T47D (cell line): Measurements from ENCODE around the gene TNFRSF13B.
A peak's percentile ranks its signal among the peaks of the same experiment; 100 is the strongest.
"Not testable (repeated sequence)": the region's sequence is repeated elsewhere in the genome, so short reads cannot be mapped to it uniquely, and the experiment has no call there.

Experiments
- DNase-seq, 2 experiments: peaks; one replicate each; pipeline versions ENCODE4 v3.0.0 to v3.0.0-alpha.2; 2011 to 2012; ENCODE audit warnings: low read depth in 1 of 2, low spot score in 1 of 2
- JUND ChIP-seq: IDR thresholded peaks from 2 replicates; pipeline ENCODE4 v1.6.1; 2012; ENCODE audit warnings: low read depth
- in situ Hi-C: cut with HindIII; loops from 2 replicates; pipeline ENCODE4 v1.10.0; 2016; ENCODE audit warnings: low sequenced_read_pairs, low pct_unique_long_range_greater_than_20kb

TNFRSF13B gene

DNA sequence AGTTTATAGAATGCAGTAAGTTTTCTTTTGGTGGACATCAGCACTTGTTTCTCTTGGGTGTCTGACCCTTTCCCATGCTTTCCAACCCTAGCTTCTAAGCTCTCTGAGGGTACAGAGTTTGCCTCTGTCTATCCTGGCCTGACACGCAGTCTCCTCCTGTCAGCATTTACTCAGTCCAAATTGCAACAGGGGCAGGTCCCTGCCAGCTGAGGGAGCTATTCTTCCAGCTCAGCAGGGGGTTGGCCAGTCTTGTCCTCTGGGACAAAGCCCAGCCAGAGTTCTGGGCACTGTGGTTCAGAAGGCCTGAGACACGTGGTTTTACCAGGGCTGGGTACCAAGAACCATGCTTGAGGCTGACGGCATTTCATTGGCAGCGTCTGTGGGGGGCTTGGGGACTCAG is 38.1 kb upstream of the TNFRSF13B start:
- in situ Hi-C loops: not testable (repeated sequence)
- peak in 1 of 2 experiments; percentile 29 for DNase-seq

DNA sequence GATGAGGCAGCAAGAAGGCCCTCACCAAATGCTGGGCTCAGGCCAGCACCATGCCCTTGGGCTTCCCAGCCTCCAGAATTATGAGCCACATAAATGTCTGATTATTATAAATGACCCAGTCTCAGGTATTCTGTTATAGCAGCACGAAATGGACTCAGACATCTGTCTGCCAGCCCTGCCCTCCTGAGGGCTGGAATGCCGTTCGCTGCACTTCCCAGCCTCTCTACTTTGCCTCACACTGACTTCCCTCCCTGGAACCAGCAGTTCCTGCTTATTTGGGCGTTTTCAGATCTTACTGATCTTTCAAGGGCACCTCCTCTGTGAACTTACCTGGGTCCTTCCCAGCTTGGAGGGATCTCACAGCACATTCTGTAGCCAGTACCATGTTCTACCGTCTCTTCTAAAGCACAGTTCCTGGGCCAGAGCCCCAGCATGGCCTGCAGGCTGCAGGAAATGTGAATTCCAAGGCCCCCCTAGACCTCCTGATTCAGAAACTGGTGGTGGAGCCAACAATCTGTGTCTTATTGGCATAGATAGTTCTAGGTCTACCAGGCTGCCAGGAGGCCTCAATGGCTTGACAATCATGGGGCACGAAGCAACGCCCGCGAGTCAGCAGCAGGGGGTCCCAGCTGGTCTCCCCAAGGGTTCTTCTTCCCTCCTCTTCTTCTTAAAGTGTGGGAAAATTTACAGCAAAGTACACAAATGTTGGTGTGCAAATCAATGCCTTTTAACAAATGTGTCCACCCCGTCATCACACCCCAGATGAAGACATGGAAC is 36.9 kb upstream of the TNFRSF13B start:
- in situ Hi-C loops, DNase-seq: not testable (repeated sequence)

GRCh38 chr17:17007891-17008290 is 36.0 kb upstream of the TNFRSF13B start:
- DNase-seq, in situ Hi-C loops: not testable (repeated sequence)

GRCh38 chr17:17004997-17005614 is 33.2 kb upstream of the TNFRSF13B start:
- in situ Hi-C loops, DNase-seq: not testable (repeated sequence)

DNA sequence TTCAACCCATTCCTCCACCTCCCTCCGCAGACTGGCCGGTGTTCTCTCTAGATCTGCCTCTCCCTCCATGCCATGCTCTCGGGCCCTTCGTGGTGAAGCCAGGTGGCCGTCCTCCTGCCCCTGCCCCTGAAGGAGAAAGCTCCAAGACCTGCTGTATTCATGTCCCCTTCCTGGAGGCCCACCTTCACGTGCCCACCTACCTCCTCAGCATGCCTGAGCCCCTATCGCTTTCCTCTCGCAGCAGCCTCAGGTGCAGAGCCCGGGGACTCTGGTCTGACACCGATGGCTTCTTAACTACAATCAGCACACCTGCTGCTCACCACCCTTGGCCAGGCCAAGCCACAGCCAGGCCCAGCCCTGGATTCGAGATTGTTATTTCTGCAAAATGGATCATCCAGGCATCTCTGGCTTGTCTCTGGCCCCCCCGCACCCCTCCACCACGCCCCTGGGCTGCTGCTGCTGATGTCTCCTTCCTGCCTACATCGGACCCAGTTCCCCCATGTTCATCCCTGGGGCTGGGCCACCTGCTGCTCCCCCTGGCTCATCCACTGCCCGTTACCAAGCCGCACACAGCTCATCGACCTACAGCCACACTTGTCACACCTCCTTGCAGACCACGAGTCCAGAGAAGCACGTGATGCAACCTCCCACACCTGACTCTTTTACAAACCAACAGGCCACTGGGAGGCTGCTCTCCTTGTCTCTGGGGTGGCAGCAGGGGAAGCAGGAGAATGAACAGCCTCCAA is 32.5 kb upstream of the TNFRSF13B start:
- TF ChIP-seq JUND: no peak
- in situ Hi-C loops: no loop called here
- no peak for DNase-seq

GRCh38 chr17:17002731-17003715 is 31.1 kb upstream of the TNFRSF13B start:
- in situ Hi-C loops: not testable (repeated sequence)

GRCh38 chr17:17001874-17002520 is 30.1 kb upstream of the TNFRSF13B start:
- DNase-seq: peak; percentile 61 to 77
- no peak for TF ChIP-seq JUND
- in situ Hi-C loops: no loop called here

More at GRCh38 chr17:17002731-17003715, 31.1 kb upstream of the TNFRSF13B start:
- DNase-seq: not testable (repeated sequence)

- no peak for DNase-seq
- no peak for TF ChIP-seq JUND
- in situ Hi-C loops: no loop called here
Measured at GRCh38 chr17:17001076-17001777, 29.3 kb upstream of the TNFRSF13B start.

- in situ Hi-C loops: no loop called here
- TF ChIP-seq JUND: no peak
- DNase-seq: no peak
Measured at GRCh38 chr17:16999931-17000625, 28.2 kb upstream of the TNFRSF13B start.

- peak in 1 of 2 experiments; percentile 27 for DNase-seq
- in situ Hi-C loops: no loop called here
Measured at GRCh38 chr17:16997514-16998429, 25.9 kb upstream of the TNFRSF13B start.

DNA sequence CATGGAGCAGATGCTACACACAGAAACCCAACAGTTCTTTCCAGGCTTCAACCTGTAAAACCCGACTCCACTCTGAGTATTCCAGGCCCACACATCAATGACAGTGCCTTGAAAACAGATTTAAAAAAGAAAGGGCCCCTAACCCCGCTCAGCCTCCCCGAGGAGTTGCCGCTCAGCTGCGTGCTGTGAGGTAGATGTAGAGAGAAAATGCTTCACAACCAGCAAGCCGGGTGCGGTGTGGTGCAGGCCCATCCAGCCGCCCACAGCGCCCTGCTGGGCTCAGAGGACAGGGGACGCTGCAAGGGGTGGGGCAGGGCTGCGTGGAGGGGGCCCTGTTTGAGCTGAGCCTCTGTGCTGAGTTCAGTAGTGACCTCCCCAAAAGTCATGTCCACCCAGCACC is 24.8 kb upstream of the TNFRSF13B start:
- DNase-seq, in situ Hi-C loops: not testable (repeated sequence)

More at GRCh38 chr17:16997514-16998429, 25.9 kb upstream of the TNFRSF13B start:
- no peak for TF ChIP-seq JUND
